HepG2 (cell line): ENCODE data around the gene SPAG7. TPM values are rescaled to one million over a fixed set of nuclear protein-coding genes. Genes with fewer than 3 reads are reported as not detected.

Source experiments
- ASH2L ChIP-seq: fragments of 300-600, 200-600 bp; sonication (generic); IDR thresholded peaks from 2 replicates; pipeline ENCODE4 v1.7.0; 2017; ENCODE audit warnings: low read depth, mild to moderate bottlenecking, moderate library complexity, mixed read lengths, low read length; ENCODE audit not compliant: insufficient read length
- CCDC6 ChIP-seq: sonication (generic); formaldehyde crosslinking; IDR thresholded peaks from 2 replicates; pipeline ENCODE4 v1.8.1; 2022; ENCODE audit warnings: mild to moderate bottlenecking, missing genetic modification reagents, moderate library complexity
- HDAC1 ChIP-seq: sonication (generic); formaldehyde crosslinking; IDR thresholded peaks from 2 replicates; pipeline ENCODE4 v1.5.1; 2020; ENCODE audit warnings: mild to moderate bottlenecking, missing genetic modification reagents
- MXI1 ChIP-seq: IDR thresholded peaks from 3 replicates; pipeline ENCODE4 v1.6.1; 2012; ENCODE audit warnings: low read depth, low read length, inconsistent platforms, borderline replicate concordance
- PRMT3 ChIP-seq: sonication (generic); formaldehyde crosslinking; IDR thresholded peaks from 2 replicates; pipeline ENCODE4 v1.8.1; 2022; ENCODE audit warnings: low read depth, mild to moderate bottlenecking, moderate library complexity, missing genetic modification reagents, borderline replicate concordance
- RFX1 ChIP-seq: fragments of 450-650 bp; IDR thresholded peaks from 2 replicates; pipeline ENCODE4 v1.6.1; 2017
- SAP130 ChIP-seq: IDR thresholded peaks from 2 replicates; pipeline ENCODE4 v1.6.1; 2016; ENCODE audit warnings: low read depth
- TBL1XR1 ChIP-seq: fragments of 150-350 bp; IDR thresholded peaks from 2 replicates; pipeline ENCODE4 v1.6.1; 2014; ENCODE audit warnings: borderline replicate concordance, low read length; ENCODE audit not compliant: partially characterized antibody
- TCF12 ChIP-seq, 2 experiments: fragments of 450-650 bp in 1 of 2; sonication (generic) in 1 of 2; formaldehyde crosslinking in 1 of 2; IDR thresholded peaks; 2 replicates each; pipeline versions ENCODE4 v1.6.1 to v1.8.0; 2017 to 2022; ENCODE audit warnings: antibody characterized with exemption in 1 of 2, mild to moderate bottlenecking in 1 of 2, missing genetic modification reagents in 1 of 2, moderate library complexity in 1 of 2
- YEATS2 ChIP-seq: sonication (generic); formaldehyde crosslinking; IDR thresholded peaks from 2 replicates; pipeline ENCODE4 v1.4.0; 2020; ENCODE audit warnings: missing genetic modification reagents, borderline replicate concordance
- ZFY ChIP-seq: sonication (generic); formaldehyde crosslinking; IDR thresholded peaks from 2 replicates; pipeline ENCODE4 v1.4.0; 2020; ENCODE audit warnings: missing genetic modification reagents
- ZNF543 ChIP-seq: sonication (generic); formaldehyde crosslinking; IDR thresholded peaks from 2 replicates; pipeline ENCODE4 v1.4.0; 2020; ENCODE audit warnings: mild to moderate bottlenecking, missing genetic modification reagents
- ZNF546 ChIP-seq: sonication (generic); formaldehyde crosslinking; conservative IDR thresholded peaks from 2 replicates; pipeline ENCODE4 v1.8.1; 2023; ENCODE audit warnings: mild to moderate bottlenecking, missing genetic modification reagents
- ZNF563 ChIP-seq: sonication (generic); formaldehyde crosslinking; IDR thresholded peaks from 2 replicates; pipeline ENCODE4 v1.8.0; 2022; ENCODE audit warnings: mild to moderate bottlenecking, moderate library complexity, missing genetic modification reagents
- polyA plus RNA-seq, 8 experiments: library from polyadenylated mRNA; depleted of rRNA in 3 of 8; stranded (reverse) in 7 of 8; unstranded in 1 of 8; fragments of >200 nt; fragmentation: Illumina TruSeq in 4 of 8; extraction: Trizol in 4 of 8; gene quantifications; 2 replicates each; pipeline versions ENCODE4 v1.2.1 to v1.2.3, GENCODE V29; 2011 to 2016; ENCODE audit warnings: low read depth in 4 of 8, missing spikeins in 1 of 8, mixed read lengths in 1 of 8; ENCODE audit not compliant: insufficient read depth in 1 of 8
- total RNA-seq, 5 experiments: library from RNA; depleted of rRNA; stranded (reverse); fragments of >200 nt; fragmentation: Illumina TruSeq; extraction: Trizol; gene quantifications; 2 replicates each; pipeline ENCODE4 v1.2.3, GENCODE V29; 2016; ENCODE audit warnings: low read depth in 1 of 5
- TF ChIP-seq, protein P1 (sequence below): sonication (generic); formaldehyde crosslinking; IDR thresholded peaks from 2 replicates; pipeline ENCODE4 v1.4.0; 2020; ENCODE audit warnings: missing genetic modification reagents
- TF ChIP-seq, protein P2 (sequence below), 2 experiments: fragments of 450-650 bp in 1 of 2; sonication (generic) in 1 of 2; formaldehyde crosslinking in 1 of 2; IDR thresholded peaks; 2 replicates each; pipeline versions ENCODE4 v1.6.1 to v1.8.0; 2016 to 2022; ENCODE audit warnings: antibody characterized with exemption in 1 of 2, mild to moderate bottlenecking in 1 of 2, missing genetic modification reagents in 1 of 2

SPAG7 gene
- total and polyA plus RNA-seq, 2 of the 13 experiments (the other 11 are each of a cell fraction or from before 2014, with no cell fraction given): 51.0 to 59.0 TPM

DNA sequence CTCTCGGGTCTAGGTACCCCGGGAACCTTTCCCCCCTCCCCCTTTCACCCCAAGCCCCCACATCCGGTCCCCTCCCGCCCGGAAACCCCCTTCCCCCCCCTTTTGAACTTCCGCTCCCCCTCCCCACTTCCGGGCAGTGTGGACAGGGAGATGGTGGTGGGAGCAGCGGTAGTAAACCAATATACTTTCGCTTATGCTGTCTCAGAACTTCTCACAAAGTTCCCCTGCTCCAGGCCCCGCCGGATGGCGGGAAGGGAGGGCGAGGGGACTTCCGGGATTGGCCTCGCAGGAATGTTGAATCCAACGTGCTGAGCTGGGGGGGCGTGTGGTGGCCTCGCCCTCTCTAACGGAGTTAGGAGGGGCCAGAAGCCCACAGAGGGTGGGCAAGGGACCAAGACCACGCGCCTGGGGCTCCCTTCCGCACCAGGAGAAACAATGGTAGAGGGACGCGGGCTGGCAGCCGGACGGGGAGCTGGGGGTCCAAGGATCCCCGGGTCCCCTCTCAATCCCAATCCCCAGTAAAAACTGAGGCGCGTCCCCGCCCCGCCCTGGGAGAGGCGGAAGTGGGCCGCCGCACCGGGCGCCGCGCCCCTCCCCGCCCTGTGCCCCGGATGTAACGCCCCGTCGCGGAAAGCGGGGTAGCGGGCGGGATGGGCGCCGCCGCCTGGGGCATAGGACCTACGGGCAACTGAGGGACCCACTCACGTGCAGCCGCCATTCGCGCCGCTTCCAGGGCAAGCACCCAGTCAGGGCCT, 20.0 kb downstream of the SPAG7 start (continued):
- TF ChIP-seq, protein P1, sequence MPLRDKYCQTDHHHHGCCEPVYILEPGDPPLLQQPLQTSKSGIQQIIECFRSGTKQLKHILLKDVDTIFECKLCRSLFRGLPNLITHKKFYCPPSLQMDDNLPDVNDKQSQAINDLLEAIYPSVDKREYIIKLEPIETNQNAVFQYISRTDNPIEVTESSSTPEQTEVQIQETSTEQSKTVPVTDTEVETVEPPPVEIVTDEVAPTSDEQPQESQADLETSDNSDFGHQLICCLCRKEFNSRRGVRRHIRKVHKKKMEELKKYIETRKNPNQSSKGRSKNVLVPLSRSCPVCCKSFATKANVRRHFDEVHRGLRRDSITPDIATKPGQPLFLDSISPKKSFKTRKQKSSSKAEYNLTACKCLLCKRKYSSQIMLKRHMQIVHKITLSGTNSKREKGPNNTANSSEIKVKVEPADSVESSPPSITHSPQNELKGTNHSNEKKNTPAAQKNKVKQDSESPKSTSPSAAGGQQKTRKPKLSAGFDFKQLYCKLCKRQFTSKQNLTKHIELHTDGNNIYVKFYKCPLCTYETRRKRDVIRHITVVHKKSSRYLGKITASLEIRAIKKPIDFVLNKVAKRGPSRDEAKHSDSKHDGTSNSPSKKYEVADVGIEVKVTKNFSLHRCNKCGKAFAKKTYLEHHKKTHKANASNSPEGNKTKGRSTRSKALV: 0 out of 2 replicates have a peak, but pooled peaks have one; percentile 31
- no peak for TF ChIP-seq PRMT3
- no peak for TF ChIP-seq TBL1XR1
- no peak for TF ChIP-seq TCF12 (IDR thresholded peaks at IDR 0.05)
- TF ChIP-seq TCF12 (CRISPR knock-in tag; IDR thresholded peaks at IDR 0.05): 0 out of 2 replicates have a peak, but pooled peaks have one; percentile 24
- TF ChIP-seq SAP130 (CRISPR knock-in tag): peak; percentile 53; the same call in 1 of the 2 replicates
- TF ChIP-seq, protein P2, sequence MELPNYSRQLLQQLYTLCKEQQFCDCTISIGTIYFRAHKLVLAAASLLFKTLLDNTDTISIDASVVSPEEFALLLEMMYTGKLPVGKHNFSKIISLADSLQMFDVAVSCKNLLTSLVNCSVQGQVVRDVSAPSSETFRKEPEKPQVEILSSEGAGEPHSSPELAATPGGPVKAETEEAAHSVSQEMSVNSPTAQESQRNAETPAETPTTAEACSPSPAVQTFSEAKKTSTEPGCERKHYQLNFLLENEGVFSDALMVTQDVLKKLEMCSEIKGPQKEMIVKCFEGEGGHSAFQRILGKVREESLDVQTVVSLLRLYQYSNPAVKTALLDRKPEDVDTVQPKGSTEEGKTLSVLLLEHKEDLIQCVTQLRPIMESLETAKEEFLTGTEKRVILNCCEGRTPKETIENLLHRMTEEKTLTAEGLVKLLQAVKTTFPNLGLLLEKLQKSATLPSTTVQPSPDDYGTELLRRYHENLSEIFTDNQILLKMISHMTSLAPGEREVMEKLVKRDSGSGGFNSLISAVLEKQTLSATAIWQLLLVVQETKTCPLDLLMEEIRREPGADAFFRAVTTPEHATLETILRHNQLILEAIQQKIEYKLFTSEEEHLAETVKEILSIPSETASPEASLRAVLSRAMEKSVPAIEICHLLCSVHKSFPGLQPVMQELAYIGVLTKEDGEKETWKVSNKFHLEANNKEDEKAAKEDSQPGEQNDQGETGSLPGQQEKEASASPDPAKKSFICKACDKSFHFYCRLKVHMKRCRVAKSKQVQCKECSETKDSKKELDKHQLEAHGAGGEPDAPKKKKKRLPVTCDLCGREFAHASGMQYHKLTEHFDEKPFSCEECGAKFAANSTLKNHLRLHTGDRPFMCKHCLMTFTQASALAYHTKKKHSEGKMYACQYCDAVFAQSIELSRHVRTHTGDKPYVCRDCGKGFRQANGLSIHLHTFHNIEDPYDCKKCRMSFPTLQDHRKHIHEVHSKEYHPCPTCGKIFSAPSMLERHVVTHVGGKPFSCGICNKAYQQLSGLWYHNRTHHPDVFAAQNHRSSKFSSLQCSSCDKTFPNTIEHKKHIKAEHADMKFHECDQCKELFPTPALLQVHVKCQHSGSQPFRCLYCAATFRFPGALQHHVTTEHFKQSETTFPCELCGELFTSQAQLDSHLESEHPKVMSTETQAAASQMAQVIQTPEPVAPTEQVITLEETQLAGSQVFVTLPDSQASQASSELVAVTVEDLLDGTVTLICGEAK (IDR thresholded peaks at IDR 0.05): no peak
- TF ChIP-seq, protein P2 (CRISPR knock-in tag; IDR thresholded peaks at IDR 0.05): 0 out of 2 replicates have a peak, but pooled peaks have one; percentile 5
- 0 out of 2 replicates have a peak, but pooled peaks have one; percentile 39 for TF ChIP-seq YEATS2 (CRISPR knock-in tag)
- peak; percentile 44; the same call in 1 of the 2 replicates for TF ChIP-seq ZNF543 (CRISPR knock-in tag)
- TF ChIP-seq ASH2L: peak; percentile 2
- TF ChIP-seq ZFY (CRISPR knock-in tag): peak; percentile 68
- 0 out of 2 replicates have a peak, but pooled peaks have one; percentile 0 for TF ChIP-seq HDAC1 (CRISPR knock-in tag)
- TF ChIP-seq ZNF563: peak; percentile 27; the same call in 1 of the 2 replicates
- TF ChIP-seq MXI1: 0 out of 3 replicates have a peak, but pooled peaks have one; percentile 39
- no peak for TF ChIP-seq CCDC6 (CRISPR knock-in tag)
- no peak for TF ChIP-seq RFX1
- TF ChIP-seq ZNF546: 0 out of 2 replicates have a peak, but pooled peaks have one; percentile 25
